ENCODE measurements around the gene CLTA.

The CLTA gene

GRCh38 chr9:36190388-36191289 lies at the start of gene CLTA:
CLTA (plus strand) TSS chr9:36190921; CDS start chr9:36191057, 136 bp downstream.
- peak; percentile 99 for DNase-seq (ENCODE audit: extremely low spot score)
- peak; percentile 39 for TF ChIP-seq CTCF (IDR thresholded peaks at IDR 0.05; ENCODE audit: control extremely low read depth, extremely low read depth, low read depth, missing control alignments)
- ChIA-PET CTCF (interaction anchor here (0.6 to 5.5 kb wide), 29 partner anchors 9 to 1221 kb away, joined by 3 to 44 read pairs (median 3); no protein-coding TSS in a partner anchor), POLR2A (interaction anchor here (0.5 to 1.8 kb wide), 8 partner anchors 16 to 436 kb away, joined by 3 to 8 read pairs (median 4); partner anchors contain the start of gene GNE)

GRCh38 chr9:36141288-36141687 lies 49.4 kb upstream of the CLTA start:
- TF ChIP-seq CTCF (IDR thresholded peaks at IDR 0.05; ENCODE audit: control extremely low read depth, extremely low read depth, low read depth, missing control alignments) = no peak
- CTCF ChIA-PET = interaction anchor here (0.6 to 3.8 kb wide), 2 partner anchors 39 to 1027 kb away, joined by 3 to 27 read pairs; no protein-coding TSS in a partner anchor
- no peak for DNase-seq (ENCODE audit: extremely low spot score)
- POLR2A ChIA-PET = no interaction called here

GRCh38 chr9:36141761-36142160 lies 49.0 kb upstream of the CLTA start:
- TF ChIP-seq CTCF (IDR thresholded peaks at IDR 0.05; ENCODE audit: control extremely low read depth, extremely low read depth, low read depth, missing control alignments) = no peak
- POLR2A ChIA-PET = no interaction called here
- CTCF ChIA-PET = interaction anchor here (0.6 to 3.8 kb wide), 4 partner anchors 10 to 1028 kb away, joined by 3 to 27 read pairs (median 8); no protein-coding TSS in a partner anchor
- no peak for DNase-seq (ENCODE audit: extremely low spot score)

- TF ChIP-seq CTCF (IDR thresholded peaks at IDR 0.05; ENCODE audit: control extremely low read depth, extremely low read depth, low read depth, missing control alignments) = no peak
- DNase-seq (ENCODE audit: extremely low spot score) = no peak
- CTCF ChIA-PET = interaction anchor here (1.4 to 3.8 kb wide), 3 partner anchors 9 to 40 kb away, joined by 4 to 27 read pairs (median 12); no protein-coding TSS in a partner anchor
- POLR2A ChIA-PET = no interaction called here
Observed at GRCh38 chr9:36142510-36143244, 48.0 kb upstream of the CLTA start.

- CTCF ChIA-PET = interaction anchor here (3.1 to 3.8 kb wide), 2 partner anchors 23 to 41 kb away, joined by 12 to 27 read pairs; no protein-coding TSS in a partner anchor
Observed at GRCh38 chr9:36143245-36143641, 47.5 kb upstream of the CLTA start.

More at GRCh38 chr9:36143245-36143641, 47.5 kb upstream of the CLTA start:
- POLR2A ChIA-PET = no interaction called here
- DNase-seq (ENCODE audit: extremely low spot score) = no peak
- no peak for TF ChIP-seq CTCF (IDR thresholded peaks at IDR 0.05; ENCODE audit: control extremely low read depth, extremely low read depth, low read depth, missing control alignments)
